Uterus (tissue), 4 donors: ENCODE results near the gene WNT9A. TPM values are rescaled to one million over a fixed set of nuclear protein-coding genes. Genes with fewer than 3 reads are reported as not detected.

Source experiments
- DNase-seq, 2 donors: peaks; one replicate each; pipeline ENCODE4 v3.0.0-alpha.2; 2019 to 2020
- H3K27ac ChIP-seq, 2 donors: fragments of 200-600 bp; sonication (generic); 1 replicate in 1 of 2; 2 replicates in 1 of 2; pipeline ENCODE4 v1.5.1; 2016 to 2018
- H3K27me3 ChIP-seq, 2 donors: fragments of 200-600 bp; sonication (generic); one replicate each; pipeline ENCODE4 v1.5.1; 2018 to 2019; ENCODE audit warnings: control low read depth in 1 of 2
- H3K36me3 ChIP-seq, 2 donors: fragments of 200-600 bp; sonication (generic); one replicate each; pipeline ENCODE4 v1.5.1; 2019; ENCODE audit warnings: control low read depth in 1 of 2
- H3K4me1 ChIP-seq, 2 donors: fragments of 200-600 bp; sonication (generic); one replicate each; pipeline ENCODE4 v1.5.1; 2018 to 2019; ENCODE audit warnings: control low read depth in 1 of 2
- H3K4me3 ChIP-seq, 2 donors: fragments of 200-600 bp; sonication (generic); 1 replicate in 1 of 2; 2 replicates in 1 of 2; pipeline ENCODE4 v1.5.1; 2018 to 2019; ENCODE audit warnings: mild to moderate bottlenecking in 1 of 2
- H3K9me3 ChIP-seq, 2 donors: fragments of 200-600 bp; sonication (generic); one replicate each; pipeline ENCODE4 v1.5.1; 2019; ENCODE audit warnings: control low read depth in 1 of 2
- POLR2A ChIP-seq, 2 donors: fragments of 450-650 bp; IDR thresholded peaks; one replicate each; pipeline ENCODE4 v1.6.1; 2016; ENCODE audit warnings: antibody characterized with exemption in 2 of 2, mild to moderate bottlenecking in 1 of 2, moderate library complexity in 1 of 2
- intact Hi-C: fragments of 100-400 bp; cut with DNase I; formaldehyde crosslinking; loops from one replicate; pipeline ENCODE4 v1.15.1; 2023; ENCODE audit warnings: low total_unique reads
- total RNA-seq, 4 donors: library from RNA; depleted of rRNA in 3 of 4; stranded (reverse); fragments of >200 nt in 3 of 4; gene quantifications; one replicate each; pipeline versions ENCODE4 v1.1.0 to v1.2.4, GENCODE V29; 2014 to 2023
- TF ChIP-seq, protein P1 (sequence below), 4 experiments: fragments of 200-600 bp in 2 of 4; fragments of 450-650 bp in 2 of 4; sonication (generic) in 2 of 4; IDR thresholded peaks; one replicate each; pipeline ENCODE4 v1.5.1; 2016 to 2019; ENCODE audit warnings: antibody characterized with exemption in 4 of 4, mild to moderate bottlenecking in 2 of 4, moderate library complexity in 1 of 4
- donor health status: DM: yes; HTN: yes; CAD: no.

Gene WNT9A
- total RNA-seq, 4 donors from 2014 or later = 2.4 to 6.8 (median 4.4) TPM; not detected in 1

DNA sequence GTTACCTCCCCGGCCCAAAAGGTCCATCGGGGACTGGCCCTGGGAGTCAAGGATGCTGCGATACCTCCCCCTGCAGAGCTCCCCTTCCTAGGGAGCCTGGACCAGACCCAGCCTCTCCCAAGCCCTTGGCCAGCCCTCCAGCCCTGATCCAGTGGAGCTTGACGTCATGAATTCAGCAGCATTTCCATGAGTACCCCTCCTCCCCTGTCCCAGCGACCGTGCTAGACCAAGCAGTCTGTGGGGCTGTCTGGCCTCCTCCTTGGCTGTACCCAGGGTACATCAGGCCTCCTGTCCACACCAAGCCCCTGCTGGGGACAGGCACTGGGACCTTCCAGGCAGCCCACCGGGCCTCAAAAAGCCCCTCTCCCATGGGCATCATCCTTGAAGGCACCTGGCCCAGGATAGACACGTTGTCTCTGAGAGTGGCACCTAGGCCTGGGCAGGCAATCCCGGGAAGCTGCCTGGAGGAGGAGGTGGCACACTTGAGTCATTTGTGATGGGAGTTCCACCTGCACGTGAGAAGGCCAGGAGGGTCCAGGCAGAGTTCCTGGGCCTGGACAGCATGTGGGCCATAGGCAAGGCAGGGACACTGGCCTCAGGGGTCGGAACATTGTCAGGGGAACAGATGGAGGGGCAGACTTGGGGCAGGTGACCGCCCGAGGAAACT is 46.4 kb downstream of the WNT9A start:
- Histone ChIP-seq H3K36me3 (no peaks in the 10 kb centered on the region), H3K27me3 (no peaks in the 10 kb centered on the region), H3K4me3 (no peak overlapping the region), H3K4me1 (no peaks in the 10 kb centered on the region), H3K9me3 (no peaks in the 10 kb centered on the region), H3K27ac (no peak overlapping the region)
- intact Hi-C loops = no loop called here
- no peak for TF ChIP-seq POLR2A (IDR thresholded peaks at IDR 0.05)
- TF ChIP-seq, protein P1, sequence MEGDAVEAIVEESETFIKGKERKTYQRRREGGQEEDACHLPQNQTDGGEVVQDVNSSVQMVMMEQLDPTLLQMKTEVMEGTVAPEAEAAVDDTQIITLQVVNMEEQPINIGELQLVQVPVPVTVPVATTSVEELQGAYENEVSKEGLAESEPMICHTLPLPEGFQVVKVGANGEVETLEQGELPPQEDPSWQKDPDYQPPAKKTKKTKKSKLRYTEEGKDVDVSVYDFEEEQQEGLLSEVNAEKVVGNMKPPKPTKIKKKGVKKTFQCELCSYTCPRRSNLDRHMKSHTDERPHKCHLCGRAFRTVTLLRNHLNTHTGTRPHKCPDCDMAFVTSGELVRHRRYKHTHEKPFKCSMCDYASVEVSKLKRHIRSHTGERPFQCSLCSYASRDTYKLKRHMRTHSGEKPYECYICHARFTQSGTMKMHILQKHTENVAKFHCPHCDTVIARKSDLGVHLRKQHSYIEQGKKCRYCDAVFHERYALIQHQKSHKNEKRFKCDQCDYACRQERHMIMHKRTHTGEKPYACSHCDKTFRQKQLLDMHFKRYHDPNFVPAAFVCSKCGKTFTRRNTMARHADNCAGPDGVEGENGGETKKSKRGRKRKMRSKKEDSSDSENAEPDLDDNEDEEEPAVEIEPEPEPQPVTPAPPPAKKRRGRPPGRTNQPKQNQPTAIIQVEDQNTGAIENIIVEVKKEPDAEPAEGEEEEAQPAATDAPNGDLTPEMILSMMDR (IDR thresholded peaks at IDR 0.05) = no peak
- no peak for DNase-seq

DNA sequence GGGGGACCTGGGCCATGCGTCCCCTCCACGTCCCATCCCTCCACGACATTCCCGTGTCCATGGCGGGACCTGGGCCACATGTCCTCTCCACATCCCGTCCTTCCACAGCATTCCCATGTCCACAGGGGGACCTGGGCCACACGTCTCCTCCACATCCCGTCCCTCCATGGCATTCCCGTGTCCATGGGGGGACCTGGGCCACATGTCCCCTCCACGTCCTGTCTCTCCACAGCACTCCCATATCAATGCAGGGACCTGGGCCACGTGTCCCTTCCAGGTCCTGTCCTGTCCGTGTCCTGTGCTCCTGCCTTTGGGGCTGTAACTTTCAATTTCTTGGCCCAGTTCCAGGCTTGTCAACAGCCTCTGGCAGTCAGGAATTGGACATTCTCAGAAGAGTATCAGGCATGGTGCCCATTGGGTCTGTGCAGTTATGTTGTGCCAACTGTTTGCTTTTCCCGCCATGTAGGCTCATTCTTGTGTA is 47.1 kb downstream of the WNT9A start:
- H3K9me3 ChIP-seq = no peaks in the 10 kb centered on the region
- H3K36me3 ChIP-seq = no peaks in the 10 kb centered on the region
- no peak for TF ChIP-seq POLR2A (IDR thresholded peaks at IDR 0.05)
- TF ChIP-seq, protein P1 (IDR thresholded peaks at IDR 0.05) = no peak
- DNase-seq = peak in 1 of 2 donors; percentile 16
- no peaks in the 10 kb centered on the region for H3K27me3 ChIP-seq
- no peaks in the 10 kb centered on the region for H3K4me1 ChIP-seq
- no peak overlapping the region for H3K4me3 ChIP-seq
- H3K27ac ChIP-seq = no peak overlapping the region
- intact Hi-C loops = no loop called here

DNA sequence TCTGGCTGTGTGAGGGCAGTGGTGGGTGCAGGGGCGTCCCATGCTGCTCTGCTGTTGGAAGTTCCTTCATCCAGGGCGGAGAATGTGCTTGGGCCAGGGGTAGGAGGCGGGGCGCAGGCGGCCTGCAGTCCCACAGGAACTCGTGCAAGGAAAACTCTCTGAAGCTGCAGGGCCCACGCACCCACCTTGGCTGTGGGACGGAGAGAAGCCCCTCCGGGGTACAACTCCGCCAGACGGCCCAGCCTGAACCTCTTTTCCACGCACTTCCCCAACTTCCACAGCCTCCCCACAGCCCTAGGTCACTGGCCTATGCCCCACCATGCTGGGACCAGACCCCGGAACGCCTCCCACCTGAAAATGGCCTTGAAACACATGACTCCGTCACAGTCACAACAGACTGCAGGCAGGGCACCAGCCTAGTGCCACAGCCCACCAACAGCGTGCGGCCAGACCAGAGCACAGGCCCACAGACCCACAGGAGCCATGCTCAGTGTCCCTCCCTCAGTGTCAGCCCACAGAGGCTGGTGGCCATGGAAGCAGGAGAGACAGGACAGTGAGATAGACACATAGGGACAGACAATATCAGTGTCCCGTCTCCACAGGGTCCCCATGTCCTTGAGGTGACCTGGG is 47.8 kb downstream of the WNT9A start:
- TF ChIP-seq, protein P1 (IDR thresholded peaks at IDR 0.05) = no peak
- TF ChIP-seq POLR2A (IDR thresholded peaks at IDR 0.05) = no peak
- Histone ChIP-seq H3K27me3 (no peaks in the 10 kb centered on the region), H3K4me3 (no peak overlapping the region), H3K27ac (no peak overlapping the region), H3K9me3 (no peaks in the 10 kb centered on the region), H3K4me1 (no peaks in the 10 kb centered on the region), H3K36me3 (no peaks in the 10 kb centered on the region)
- DNase-seq = peak; percentile 6 to 11
- intact Hi-C loops = no loop called here

DNA sequence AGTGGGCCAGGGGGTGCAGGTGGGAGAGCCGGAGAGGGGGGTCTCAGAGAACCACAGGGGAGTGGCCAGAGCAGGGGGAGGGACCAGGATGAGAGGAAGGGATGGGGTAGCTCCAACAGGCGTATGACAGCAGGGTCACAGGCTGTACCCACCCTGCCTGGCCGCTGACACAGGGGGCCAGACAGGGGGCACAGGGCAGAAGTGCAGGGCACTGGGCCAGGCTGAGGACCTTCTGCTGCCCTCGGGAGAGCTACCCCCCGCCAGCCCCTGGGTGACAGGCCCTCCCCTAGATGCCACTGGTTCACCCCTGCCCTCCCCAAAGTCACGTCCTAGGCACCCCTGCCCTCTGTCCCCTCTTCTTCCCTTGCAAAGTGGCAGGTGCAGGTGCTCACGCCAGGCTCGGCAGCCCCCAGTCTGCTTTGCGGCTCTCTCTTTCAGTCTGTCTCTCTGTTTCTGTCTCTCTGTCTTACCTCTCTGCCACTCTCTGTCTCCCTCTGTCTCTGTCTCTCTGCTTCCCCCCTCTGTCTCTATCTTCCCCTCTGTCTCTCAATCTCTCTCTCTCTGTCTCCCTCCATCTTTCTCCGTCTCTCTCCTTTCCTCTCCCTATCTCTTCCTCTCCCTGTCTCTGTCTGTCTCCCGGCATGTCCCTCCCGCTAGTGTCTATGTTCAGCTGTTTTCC is 48.5 kb downstream of the WNT9A start:
- Histone ChIP-seq H3K27me3 (no peaks in the 10 kb centered on the region), H3K27ac (no peak overlapping the region), H3K36me3 (no peaks in the 10 kb centered on the region), H3K4me1 (no peaks in the 10 kb centered on the region), H3K9me3 (no peaks in the 10 kb centered on the region), H3K4me3 (no peak overlapping the region)
- TF ChIP-seq, protein P1 (IDR thresholded peaks at IDR 0.05) = no peak
- TF ChIP-seq POLR2A (IDR thresholded peaks at IDR 0.05) = no peak
- DNase-seq = peak; percentile 6 to 8
- intact Hi-C loops = no loop called here
